ENCODE data around the gene CLCA4. TPM values are rescaled to one million over a fixed set of nuclear protein-coding genes. Genes with fewer than 3 reads are reported as not detected.
A peak's percentile ranks its signal among the peaks of the same experiment; 100 is the strongest.

Gene CLCA4
- total RNA-seq, 2 donors from 2014 or later = not detected

DNA sequence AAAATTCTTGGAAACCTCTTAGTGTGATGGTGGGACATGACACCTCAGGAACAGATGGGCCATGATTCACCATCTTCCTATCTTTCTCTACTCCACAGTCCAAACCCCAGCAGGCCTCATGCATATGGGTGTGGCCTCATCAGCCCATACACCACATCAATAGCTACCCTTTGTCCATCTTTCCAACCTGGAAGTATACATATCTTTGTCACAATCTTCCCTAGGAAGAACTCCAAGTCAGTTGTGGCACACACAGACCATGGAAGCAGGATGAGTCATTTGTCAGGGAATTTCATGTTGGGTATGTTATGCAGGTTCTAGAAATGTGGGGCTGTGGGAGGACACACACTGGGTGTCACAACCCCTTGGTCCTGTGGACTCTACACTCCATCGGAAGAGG is 30.5 kb upstream of the CLCA4 start:
- no peaks in the 10 kb centered on the region for H3K4me1 Mint-ChIP-seq (ENCODE audit: low read depth in 2 of 2)
- no peak overlapping the region for H3K4me3 Mint-ChIP-seq
- no peak for DNase-seq (ENCODE audit: low spot score)
- H3K27me3 Mint-ChIP-seq = no peaks in the 10 kb centered on the region
- H3K36me3 Mint-ChIP-seq = no peaks in the 10 kb centered on the region
- peak in 1 of 2 donors; percentile 36 for ATAC-seq
- no peaks in the 10 kb centered on the region for H3K9me3 Mint-ChIP-seq
- no peak overlapping the region for H3K27ac Mint-ChIP-seq

DNA sequence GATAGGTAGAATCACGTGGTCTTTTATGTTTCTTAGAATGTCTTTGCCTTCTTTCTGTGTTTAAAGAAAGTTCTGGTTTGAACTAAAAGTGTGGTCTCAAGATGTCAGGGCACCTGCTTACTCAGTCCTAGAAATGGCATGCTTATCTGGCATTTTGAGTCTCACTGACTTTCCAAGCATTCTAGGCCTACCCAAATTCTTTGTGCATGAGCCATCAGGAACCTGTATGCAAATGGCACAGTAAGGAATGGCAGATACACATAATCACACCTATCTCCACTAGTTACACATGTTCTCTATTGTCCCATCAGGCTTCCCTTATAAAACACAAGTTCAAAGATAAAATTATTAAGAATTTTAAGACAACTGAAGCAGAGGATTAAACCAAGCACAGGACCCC is 29.5 kb upstream of the CLCA4 start:
- Mint-ChIP-seq H3K9me3 (no peaks in the 10 kb centered on the region), H3K4me1 (ENCODE audit: low read depth in 2 of 2) (no peaks in the 10 kb centered on the region), H3K27ac (no peak overlapping the region), H3K36me3 (no peaks in the 10 kb centered on the region), H3K4me3 (no peak overlapping the region), H3K27me3 (no peaks in the 10 kb centered on the region)
- no peak for DNase-seq (ENCODE audit: low spot score)
- no peak for ATAC-seq

DNA sequence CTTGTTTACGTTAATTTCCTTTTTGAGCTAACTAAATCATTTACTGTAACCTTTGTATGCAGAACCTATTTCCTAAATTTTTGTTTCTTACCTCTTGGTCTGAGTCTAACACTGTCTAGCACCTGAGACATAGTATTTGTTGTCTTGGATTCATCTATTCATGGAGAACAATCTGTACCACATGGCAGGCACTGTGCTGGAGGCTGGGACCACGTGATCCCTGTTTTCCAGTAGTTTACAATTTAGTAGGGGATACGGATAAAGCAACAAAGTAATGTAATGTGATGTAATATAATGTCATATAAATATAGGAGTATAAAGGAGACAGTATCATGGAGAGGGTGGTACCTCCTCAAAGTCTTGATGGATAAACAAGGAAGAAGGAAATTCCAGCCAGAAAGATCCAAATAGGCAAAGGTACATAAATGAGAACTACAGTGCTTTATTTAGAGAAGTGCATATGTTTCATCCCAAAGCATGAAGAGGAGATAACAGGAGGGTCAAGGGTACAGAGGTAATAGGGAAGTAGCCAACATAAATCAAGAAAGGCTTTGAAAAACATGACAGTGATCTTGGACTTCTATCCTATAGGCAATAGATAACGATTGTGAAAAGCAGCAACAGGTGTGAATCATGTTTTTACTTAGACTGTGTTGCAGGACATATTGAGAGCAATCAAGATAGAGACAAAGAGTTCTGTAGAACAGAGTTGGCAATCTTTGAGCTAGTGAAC is 25.9 kb upstream of the CLCA4 start:
- H3K9me3 Mint-ChIP-seq = no peaks in the 10 kb centered on the region
- H3K27me3 Mint-ChIP-seq = no peaks in the 10 kb centered on the region
- H3K36me3 Mint-ChIP-seq = no peaks in the 10 kb centered on the region
- H3K4me3 Mint-ChIP-seq = no peak overlapping the region
- no peak overlapping the region for H3K27ac Mint-ChIP-seq
- ATAC-seq (no peak), DNase-seq (ENCODE audit: low spot score) (no peak)
- H3K4me1 Mint-ChIP-seq (ENCODE audit: low read depth in 2 of 2) = no peaks in the 10 kb centered on the region

DNA sequence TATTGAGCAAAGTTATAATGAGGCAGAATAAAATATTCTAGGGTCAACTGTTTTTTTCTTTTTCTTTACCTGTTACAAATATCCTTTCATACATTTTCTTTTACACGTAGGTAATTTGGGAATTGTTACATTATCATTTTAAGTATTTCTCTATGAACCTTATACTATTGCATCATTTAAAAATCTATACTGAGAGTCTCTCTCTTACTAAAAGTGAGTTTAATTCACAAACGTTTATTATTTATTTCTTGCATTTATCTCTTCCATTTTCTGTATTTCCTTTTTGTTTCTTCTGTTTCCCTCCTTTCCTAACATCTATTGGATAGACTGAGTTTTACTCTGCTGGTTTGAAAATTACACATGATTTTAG is 25.4 kb upstream of the CLCA4 start:
- Mint-ChIP-seq H3K36me3 (no peaks in the 10 kb centered on the region), H3K9me3 (no peaks in the 10 kb centered on the region), H3K27ac (no peak overlapping the region), H3K27me3 (peaks cover 3 to 5% of the 10 kb centered on the region in 2 donors), H3K4me1 (ENCODE audit: low read depth in 2 of 2) (no peaks in the 10 kb centered on the region), H3K4me3 (no peak overlapping the region)
- DNase-seq (ENCODE audit: low spot score) (no peak), ATAC-seq (no peak)

DNA sequence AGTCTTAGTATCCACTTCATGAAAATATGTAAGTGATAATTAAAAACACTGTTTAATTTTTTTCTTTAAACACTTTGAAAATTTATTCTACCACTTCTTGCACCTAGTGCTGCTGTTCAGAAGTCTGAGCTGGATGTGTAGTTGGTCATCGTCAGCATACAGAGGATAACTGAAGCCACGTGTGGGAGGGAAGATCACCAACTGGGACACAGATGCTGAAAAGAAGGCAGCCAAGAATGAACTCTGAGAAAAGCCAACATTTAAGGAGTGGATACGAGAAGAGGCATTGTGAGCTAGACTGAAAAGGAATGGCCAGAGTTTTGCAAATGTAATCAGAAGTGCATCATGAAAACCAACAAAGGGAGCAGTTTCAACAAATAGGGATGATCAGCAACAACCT is 24.6 kb upstream of the CLCA4 start:
- DNase-seq (ENCODE audit: low spot score) (no peak), ATAC-seq (no peak)
- Mint-ChIP-seq H3K27ac (no peak overlapping the region), H3K27me3 (peaks cover 3 to 7% of the 10 kb centered on the region in 2 donors), H3K4me3 (no peak overlapping the region), H3K4me1 (ENCODE audit: low read depth in 2 of 2) (no peaks in the 10 kb centered on the region), H3K9me3 (no peaks in the 10 kb centered on the region), H3K36me3 (no peaks in the 10 kb centered on the region)

DNA sequence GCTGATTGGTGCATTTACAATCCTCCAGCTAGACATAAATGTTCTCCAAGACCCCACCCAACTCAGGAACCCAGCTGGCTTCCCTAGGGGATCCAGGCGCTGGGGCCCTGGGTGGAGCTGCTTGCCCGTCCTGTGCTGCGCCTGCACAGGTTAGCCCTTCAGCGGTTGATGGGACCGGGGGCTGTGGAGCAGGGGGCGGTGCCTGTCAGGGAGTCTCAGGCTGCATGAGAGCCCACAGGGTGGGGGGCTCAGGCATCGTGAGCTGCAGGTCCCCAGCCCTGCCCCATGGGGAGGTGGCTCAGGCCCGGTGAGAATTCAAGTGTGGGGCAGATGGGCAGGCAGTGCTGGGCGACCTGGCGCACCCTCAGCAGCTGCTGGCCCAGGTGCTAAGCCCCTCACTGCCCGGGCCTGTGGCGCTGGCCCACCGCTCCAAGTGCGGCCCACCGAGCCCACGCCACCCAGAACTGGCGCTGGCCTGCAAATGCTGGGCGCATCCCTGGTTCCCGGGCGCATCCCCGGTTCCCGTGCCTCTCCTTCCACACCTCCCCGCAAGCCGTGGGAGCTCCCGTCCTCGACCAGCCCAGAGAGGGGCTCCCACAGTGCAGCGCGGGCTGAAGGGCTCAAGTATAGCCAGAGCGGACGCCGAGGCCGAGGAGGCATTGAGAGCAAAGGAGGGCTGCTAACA is 23.1 kb upstream of the CLCA4 start:
- Mint-ChIP-seq H3K36me3 (no peaks in the 10 kb centered on the region), H3K4me3 (no peak overlapping the region), H3K9me3 (no peaks in the 10 kb centered on the region), H3K27me3 (peaks cover 5 to 13% of the 10 kb centered on the region in 2 donors), H3K27ac (no peak overlapping the region), H3K4me1 (ENCODE audit: low read depth in 2 of 2) (no peaks in the 10 kb centered on the region)
- peak; percentile 27 to 43 for ATAC-seq
- no peak for DNase-seq (ENCODE audit: low spot score)

DNA sequence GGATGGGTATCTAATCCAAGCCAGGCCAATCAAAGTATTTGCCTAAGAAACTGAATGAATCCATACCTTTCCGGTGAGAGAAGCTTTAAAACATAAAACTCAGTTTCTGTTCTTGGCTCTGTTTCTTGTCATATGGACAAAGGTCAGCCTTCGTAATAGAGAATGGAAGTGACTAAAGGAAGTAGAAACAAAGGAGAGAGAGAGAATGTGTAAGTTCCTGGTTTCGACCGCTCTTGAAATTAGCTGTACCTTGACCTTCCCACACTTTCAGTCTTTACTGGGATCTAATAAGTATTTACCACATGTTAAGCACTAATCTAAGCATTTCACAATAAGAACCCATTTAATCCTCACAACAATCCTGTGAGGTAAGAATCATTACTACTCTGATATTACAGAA is 19.6 kb upstream of the CLCA4 start:
- Mint-ChIP-seq H3K27ac (no peak overlapping the region), H3K4me1 (ENCODE audit: low read depth in 2 of 2) (no peaks in the 10 kb centered on the region), H3K9me3 (no peaks in the 10 kb centered on the region), H3K36me3 (no peaks in the 10 kb centered on the region), H3K4me3 (no peak overlapping the region), H3K27me3 (peaks cover 5 to 16% of the 10 kb centered on the region in 2 donors)
- no peak for DNase-seq (ENCODE audit: low spot score)
- no peak for ATAC-seq

DNA sequence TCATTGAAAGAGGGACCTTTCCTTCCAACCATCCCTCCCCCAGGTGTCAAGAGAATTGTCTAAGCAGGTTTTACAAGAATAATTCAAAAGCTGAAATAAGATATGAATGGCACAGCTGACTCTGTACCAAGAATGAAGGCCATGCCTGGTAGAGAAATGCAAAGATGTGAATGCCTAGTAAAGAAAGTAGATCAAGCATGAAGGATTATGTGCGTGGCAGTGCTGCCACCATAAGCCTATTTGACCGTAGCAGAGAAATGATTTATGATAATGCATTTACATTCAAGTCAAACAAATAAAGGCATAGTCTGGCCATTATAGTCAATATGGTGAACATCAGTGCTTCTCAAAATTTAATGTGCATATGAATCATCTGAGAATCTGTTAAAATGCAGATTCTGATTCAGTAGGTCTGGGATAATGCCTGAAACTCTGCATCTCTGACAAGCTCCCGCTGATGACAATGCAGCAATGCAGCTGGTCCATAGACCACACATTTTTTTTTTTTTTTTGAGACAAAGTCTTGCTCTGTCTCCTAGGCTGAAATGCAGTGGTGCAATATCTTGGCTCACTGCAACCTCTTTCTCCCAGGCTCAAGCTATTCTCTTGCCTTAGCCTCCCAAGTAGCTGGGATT is 16.6 kb upstream of the CLCA4 start:
- Mint-ChIP-seq H3K36me3 (no peaks in the 10 kb centered on the region), H3K9me3 (no peaks in the 10 kb centered on the region), H3K4me1 (ENCODE audit: low read depth in 2 of 2) (no peaks in the 10 kb centered on the region), H3K4me3 (no peak overlapping the region), H3K27ac (no peak overlapping the region), H3K27me3 (peaks cover 21 to 42% of the 10 kb centered on the region in 2 donors)
- ATAC-seq (no peak), DNase-seq (ENCODE audit: low spot score) (no peak)

DNA sequence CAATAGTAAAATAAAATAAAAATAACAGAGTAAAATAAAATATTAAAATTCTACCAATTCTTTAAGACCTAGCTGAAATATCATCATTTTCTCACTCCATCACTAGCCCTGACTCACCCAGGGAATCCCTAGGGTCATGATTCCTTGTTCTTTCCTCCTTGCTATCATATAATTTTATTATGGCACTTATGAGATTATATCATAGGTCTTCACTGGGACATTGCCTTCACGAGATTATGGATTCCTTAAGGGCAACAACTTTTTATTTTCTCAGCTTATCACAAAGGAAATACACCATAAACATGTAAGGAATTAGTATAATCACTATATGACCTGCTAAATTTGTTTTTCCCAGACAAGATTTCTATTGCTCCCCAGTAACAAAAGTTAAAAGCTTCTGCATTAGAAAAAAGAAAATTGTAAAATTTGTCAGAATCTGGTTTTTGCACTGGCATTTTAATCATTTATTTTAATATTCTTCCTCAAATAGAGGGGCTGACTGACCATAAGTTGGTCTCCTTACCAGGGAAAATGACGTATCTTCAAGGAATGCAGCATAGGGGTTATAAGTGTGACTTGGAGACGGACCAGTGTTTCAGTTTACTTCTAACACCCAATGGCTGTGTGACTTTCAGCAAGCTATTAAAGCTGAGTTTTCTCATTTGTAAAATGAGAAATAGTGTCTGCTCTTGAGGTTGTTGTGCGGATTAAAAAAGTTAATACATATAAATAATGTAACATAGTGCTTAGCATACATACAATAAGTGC is 8.8 kb upstream of the CLCA4 start:
- no peaks in the 10 kb centered on the region for H3K4me1 Mint-ChIP-seq (ENCODE audit: low read depth in 2 of 2)
- ATAC-seq = no peak
- DNase-seq (ENCODE audit: low spot score) = no peak
- H3K4me3 Mint-ChIP-seq = no peak overlapping the region
- no peak overlapping the region for H3K27ac Mint-ChIP-seq
- peaks cover 18 to 60% of the 10 kb centered on the region in 2 donors for H3K27me3 Mint-ChIP-seq
- H3K9me3 Mint-ChIP-seq = no peaks in the 10 kb centered on the region
- H3K36me3 Mint-ChIP-seq = no peaks in the 10 kb centered on the region

DNA sequence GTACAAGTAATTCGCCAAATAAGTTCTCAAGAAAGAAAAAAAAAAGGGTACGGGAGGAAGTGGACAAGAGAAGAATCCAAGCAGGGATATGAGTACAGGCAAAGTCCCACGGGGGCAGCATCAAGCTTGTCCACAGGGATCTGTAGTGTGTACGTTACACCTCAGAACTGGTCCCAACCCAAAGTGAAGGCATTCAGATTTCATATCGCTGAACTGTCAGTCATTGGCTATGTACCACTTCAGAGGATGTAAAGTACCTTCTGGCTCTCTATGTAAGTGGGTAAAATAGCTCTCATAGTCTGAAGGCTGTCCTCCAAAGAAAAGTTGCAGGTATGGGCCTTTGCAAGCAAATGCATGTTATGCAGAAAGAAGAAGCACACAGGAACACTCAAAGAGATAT is 8.1 kb upstream of the CLCA4 start:
- no peaks in the 10 kb centered on the region for H3K9me3 Mint-ChIP-seq
- no peaks in the 10 kb centered on the region for H3K36me3 Mint-ChIP-seq
- peaks cover 13 to 55% of the 10 kb centered on the region in 2 donors for H3K27me3 Mint-ChIP-seq
- H3K27ac Mint-ChIP-seq = no peak overlapping the region
- H3K4me1 Mint-ChIP-seq (ENCODE audit: low read depth in 2 of 2) = no peaks in the 10 kb centered on the region
- DNase-seq (ENCODE audit: low spot score) (no peak), ATAC-seq (no peak)
- H3K4me3 Mint-ChIP-seq = no peak overlapping the region

DNA sequence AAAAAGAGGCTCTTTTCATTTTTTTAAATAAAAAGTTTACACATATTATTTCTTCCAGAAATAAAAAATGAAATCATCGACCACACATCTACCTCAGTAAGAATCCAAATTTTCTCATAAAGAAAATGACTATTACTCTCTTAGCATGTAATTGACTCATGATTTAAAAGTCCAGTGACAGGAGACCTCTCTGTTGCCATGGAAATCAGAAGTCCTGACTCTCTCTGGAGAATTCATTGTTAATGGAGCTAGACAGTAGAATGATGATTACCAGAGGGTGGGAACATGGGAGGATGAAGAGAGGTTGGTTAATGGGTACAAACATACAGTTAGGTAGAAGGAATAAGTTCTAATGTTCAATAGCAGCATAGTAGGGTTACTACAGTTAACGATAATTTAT is 5.0 kb upstream of the CLCA4 start:
- Mint-ChIP-seq H3K27ac (no peak overlapping the region), H3K4me1 (ENCODE audit: low read depth in 2 of 2) (no peaks in the 10 kb centered on the region), H3K36me3 (no peaks in the 10 kb centered on the region), H3K9me3 (no peaks in the 10 kb centered on the region), H3K4me3 (no peak overlapping the region), H3K27me3 (peaks cover 10 to 42% of the 10 kb centered on the region in 2 donors)
- DNase-seq (ENCODE audit: low spot score) (no peak), ATAC-seq (no peak)

DNA sequence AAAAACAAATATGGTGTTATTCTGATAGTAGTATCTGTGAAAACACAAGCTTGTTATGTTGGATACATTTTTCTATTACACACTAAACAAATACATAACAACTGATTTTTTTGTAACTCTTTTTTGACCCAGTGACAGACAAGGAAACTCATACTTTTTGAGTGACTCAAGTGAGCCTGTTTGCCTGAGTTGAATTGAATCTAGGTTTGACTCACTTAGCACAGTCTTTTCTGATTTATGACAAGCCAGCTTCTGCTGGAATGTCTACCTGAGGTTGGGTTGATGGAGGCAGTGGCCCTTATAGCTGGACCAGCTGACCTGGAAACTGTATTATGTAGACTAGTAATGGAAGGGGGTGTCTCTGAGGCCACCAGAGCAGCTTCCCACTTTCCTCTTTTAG is 4.2 kb upstream of the CLCA4 start:
- Mint-ChIP-seq H3K27ac (no peak overlapping the region), H3K9me3 (no peaks in the 10 kb centered on the region), H3K27me3 (peaks cover 10 to 42% of the 10 kb centered on the region in 2 donors), H3K36me3 (no peaks in the 10 kb centered on the region), H3K4me3 (no peak overlapping the region), H3K4me1 (ENCODE audit: low read depth in 2 of 2) (no peaks in the 10 kb centered on the region)
- DNase-seq (ENCODE audit: low spot score) (no peak), ATAC-seq (no peak)

DNA sequence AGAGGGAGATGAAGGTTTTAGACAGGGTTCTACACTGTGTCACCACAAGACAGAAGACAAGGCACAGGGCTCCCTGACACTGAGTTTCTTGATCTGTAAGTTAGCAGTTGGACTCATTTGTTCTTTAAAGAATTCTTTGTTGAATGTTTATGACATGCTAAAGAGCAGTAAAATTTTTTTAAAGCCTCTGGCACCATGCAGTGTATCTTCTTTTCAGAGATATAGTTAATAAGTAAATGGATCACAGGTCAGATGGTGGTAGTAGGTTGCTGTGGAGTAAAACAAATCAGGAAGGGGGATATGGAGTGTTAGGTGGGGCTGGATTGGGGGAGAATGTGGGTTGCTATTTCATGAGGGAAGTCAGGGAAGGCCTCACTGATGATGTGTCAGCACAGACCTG is 2.0 kb downstream of the CLCA4 start:
- Mint-ChIP-seq H3K27me3 (peaks cover 7 to 33% of the 10 kb centered on the region in 2 donors), H3K4me1 (ENCODE audit: low read depth in 2 of 2) (no peaks in the 10 kb centered on the region), H3K4me3 (no peak overlapping the region), H3K36me3 (no peaks in the 10 kb centered on the region), H3K27ac (no peak overlapping the region), H3K9me3 (no peaks in the 10 kb centered on the region)
- DNase-seq (ENCODE audit: low spot score) = no peak
- no peak for ATAC-seq

DNA sequence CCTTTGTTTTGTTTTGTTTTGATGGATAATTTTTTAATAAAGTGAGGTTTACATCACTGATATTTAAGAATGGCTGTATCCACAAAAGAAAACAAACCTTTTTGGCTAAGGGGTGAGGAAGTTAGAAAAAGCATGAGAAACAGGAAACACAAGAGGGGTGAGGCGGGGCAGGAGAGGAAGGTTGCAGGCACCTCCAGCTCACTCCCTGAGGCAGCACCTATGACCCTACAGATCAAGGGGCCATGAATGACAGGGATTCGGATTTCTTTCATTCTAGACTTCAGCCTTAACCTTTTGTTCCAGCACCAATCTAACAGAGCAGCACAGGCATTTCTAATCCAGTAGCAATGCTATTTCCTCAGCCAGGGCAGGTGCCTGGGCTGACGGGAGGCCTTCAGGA is 4.4 kb downstream of the CLCA4 start:
- DNase-seq (ENCODE audit: low spot score) = no peak

More for the DNA sequence above, 4.4 kb downstream of the CLCA4 start:
- Mint-ChIP-seq H3K27me3 (peaks cover 2 to 18% of the 10 kb centered on the region in 2 donors), H3K27ac (no peak overlapping the region), H3K4me1 (ENCODE audit: low read depth in 2 of 2) (no peaks in the 10 kb centered on the region), H3K36me3 (no peaks in the 10 kb centered on the region), H3K9me3 (no peaks in the 10 kb centered on the region), H3K4me3 (no peak overlapping the region)
- ATAC-seq = no peak
